HepG2 (cell line): ENCODE results near the gene NOA1. TPM values are rescaled to one million over a fixed set of nuclear protein-coding genes. Genes with fewer than 3 reads are reported as not detected.

Experiments used
- ATAC-seq: fragments of 200-7000 bp; cut with Tn5 transposase; 3 replicates; pipeline ENCODE4 v1.9.1; 2020; ENCODE audit warnings: mild to moderate bottlenecking, moderate library complexity
- Bru-seq: library from RNA; stranded (reverse); fragments of 400-500 nt; gene quantifications from one replicate; lab custom pipeline; 2021; lab: Mats Ljungman, UMichigan
- BruChase-seq, 2 experiments: library from RNA; stranded (reverse); fragments of 400-500 nt; gene quantifications; one replicate each; lab custom pipeline; 2021; lab: Mats Ljungman, UMichigan
- BruUV-seq: library from RNA; stranded (reverse); fragments of 400-500 nt; replicated peaks from 2 replicates; lab custom pipeline; 2021; lab: Mats Ljungman, UMichigan
- CTCF ChIA-PET: fragments of 300-600 bp; formaldehyde crosslinking; extraction: SDS; loops from one replicate; lab custom pipeline; 2021; ENCODE audit warnings: low total read pairs, inconsistent platforms, low intra/inter-chr PET ratio; lab: Yijun Ruan, JAX
- POLR2A ChIA-PET: fragments of 350-600 bp; sonication (Branson Sonifier 250); formaldehyde crosslinking; loops from one replicate; lab custom pipeline; 2020; ENCODE audit warnings: antibody characterized with exemption, inconsistent platforms; lab: Yijun Ruan, JAX
- DNase-seq: peaks from one replicate; pipeline ENCODE4 v3.0.0-alpha.2; 2015; ENCODE audit warnings: low spot score
- FAIRE-seq: peaks from 3 replicates; lab custom pipeline; 2011; peaks lifted over from hg19 to GRCh38; lab: Jason Lieb, UNC
- H2AFZ ChIP-seq: one replicate; pipeline ENCODE4 v1.6.1; 2011; ENCODE audit warnings: low read length, inconsistent platforms
- H3K27ac ChIP-seq: fragments of 300-600 bp; 3 replicates; pipeline ENCODE4 v1.8.0; 2011; ENCODE audit warnings: mixed run types, mild to moderate bottlenecking, mixed read lengths, low read length, inconsistent platforms; ENCODE audit not compliant: insufficient read depth; ENCODE audit errors: extremely low read length
- H3K27me3 ChIP-seq, 2 experiments: fragments of 200-600 bp in 1 of 2; 2 replicates in 1 of 2; 3 replicates in 1 of 2; pipeline versions ENCODE4 v1.6.0 to v1.8.0; 2011; ENCODE audit warnings: low read length in 2 of 2, mild to moderate bottlenecking in 2 of 2, moderate library complexity in 2 of 2, inconsistent platforms in 1 of 2; ENCODE audit not compliant: insufficient read depth in 2 of 2, control insufficient read depth in 1 of 2
- H3K36me3 ChIP-seq, 2 experiments: fragments of 200-600 bp in 1 of 2; replicated peaks in 1 of 2; 2 replicates in 1 of 2; 3 replicates in 1 of 2; pipeline versions ENCODE4 v1.5.1 to v1.8.0; 2011; ENCODE audit warnings: low read length in 2 of 2, inconsistent platforms in 1 of 2; ENCODE audit not compliant: insufficient read depth in 2 of 2, control insufficient read depth in 1 of 2
- H3K4me1 ChIP-seq: 2 replicates; pipeline ENCODE4 v1.5.1; 2012; ENCODE audit warnings: low read length, inconsistent platforms; ENCODE audit not compliant: insufficient read depth
- H3K4me2 ChIP-seq: 2 replicates; pipeline ENCODE4 v1.6.0; 2011; ENCODE audit warnings: low read depth, low read length, inconsistent platforms
- H3K4me3 ChIP-seq, 3 experiments: fragments of 200-600 bp in 1 of 3; sonication (generic), shearing (Covaris generic) in 1 of 3; replicated peaks in 1 of 3; 2 replicates each; pipeline ENCODE4 v1.5.1; 2011 to 2016; ENCODE audit warnings: low read length in 3 of 3, inconsistent platforms in 2 of 3, low read depth in 2 of 3, mild to moderate bottlenecking in 2 of 3, control low read depth in 1 of 3, mixed read lengths in 1 of 3; ENCODE audit not compliant: insufficient read depth in 1 of 3
- H3K79me2 ChIP-seq: one replicate; pipeline ENCODE4 v1.6.1; 2011; ENCODE audit warnings: low read length, inconsistent platforms; ENCODE audit not compliant: insufficient read depth
- H3K9ac ChIP-seq: 2 replicates; pipeline ENCODE4 v1.6.0; 2011; ENCODE audit warnings: mild to moderate bottlenecking, low read depth, low read length, inconsistent platforms; ENCODE audit not compliant: insufficient read depth
- H3K9me3 ChIP-seq: 2 replicates; pipeline ENCODE4 v1.5.1; 2012; ENCODE audit warnings: mild to moderate bottlenecking, low read length
- H4K20me1 ChIP-seq: 2 replicates; pipeline ENCODE4 v1.6.0; 2011; ENCODE audit warnings: inconsistent platforms, mild to moderate bottlenecking, low read length, moderate library complexity; ENCODE audit not compliant: insufficient read depth
- ARID2 ChIP-seq: sonication (generic); formaldehyde crosslinking; IDR thresholded peaks from 2 replicates; pipeline ENCODE4 v1.8.1; 2022; ENCODE audit warnings: mild to moderate bottlenecking, missing genetic modification reagents, borderline replicate concordance
- GMEB2 ChIP-seq: IDR thresholded peaks from 2 replicates; pipeline ENCODE4 v1.6.1; 2016; ENCODE audit warnings: missing biosample characterization, missing genetic modification reagents, low read depth
- HIVEP1 ChIP-seq: sonication (generic); formaldehyde crosslinking; IDR thresholded peaks from 2 replicates; pipeline ENCODE4 v1.4.0; 2020; ENCODE audit warnings: mild to moderate bottlenecking, missing genetic modification reagents
- PAX8 ChIP-seq: sonication (generic); formaldehyde crosslinking; IDR thresholded peaks from 2 replicates; pipeline ENCODE4 v1.8.0; 2022; ENCODE audit warnings: mild to moderate bottlenecking, missing genetic modification reagents, borderline replicate concordance
- POLR2G ChIP-seq: fragments of 200-400 bp; formaldehyde crosslinking; IDR thresholded peaks from 2 replicates; pipeline ENCODE4 v1.6.1; 2018; ENCODE audit warnings: mild to moderate bottlenecking, low read depth, low read length, moderate library complexity
- SRSF1 ChIP-seq: fragments of 200-400 bp; formaldehyde crosslinking; optimal IDR thresholded peaks from 2 replicates; pipeline ENCODE3; 2017; ENCODE audit warnings: mild to moderate bottlenecking, low read depth, low read length, moderate library complexity
- ZFP36L1 ChIP-seq: sonication (generic); formaldehyde crosslinking; IDR thresholded peaks from 2 replicates; pipeline ENCODE4 v1.8.0; 2022; ENCODE audit warnings: mild to moderate bottlenecking, missing genetic modification reagents, moderate library complexity
- ZKSCAN1 ChIP-seq: fragments of 150-350 bp; IDR thresholded peaks from 2 replicates; pipeline ENCODE4 v1.6.1; 2014; ENCODE audit warnings: low read length
- ZNF260 ChIP-seq: sonication (generic); formaldehyde crosslinking; IDR thresholded peaks from 2 replicates; pipeline ENCODE4 v1.4.0; 2020; ENCODE audit warnings: missing genetic modification reagents, low read depth, mild to moderate bottlenecking, borderline replicate concordance
- ZNF503 ChIP-seq: sonication (generic); formaldehyde crosslinking; IDR thresholded peaks from 2 replicates; pipeline ENCODE4 v1.4.0; 2020; ENCODE audit warnings: missing genetic modification reagents
- ZNF768 ChIP-seq: sonication (generic); formaldehyde crosslinking; IDR thresholded peaks from 2 replicates; pipeline ENCODE4 v1.4.0; 2020; ENCODE audit warnings: missing genetic modification reagents
- ZNF773 ChIP-seq: sonication (generic); formaldehyde crosslinking; IDR thresholded peaks from 2 replicates; pipeline ENCODE4 v1.4.0; 2020; ENCODE audit warnings: missing genetic modification reagents, borderline replicate concordance
- WGBS: methylation state at CpG from one replicate; pipeline ENCODE4 v1.1.6; 2017; ENCODE audit warnings: low lambda C conversion rate; 5-methylcytosine and 5-hydroxymethylcytosine counted together
- in situ Hi-C: cut with HindIII; loops from 2 replicates; pipeline ENCODE4 v1.10.0; 2017; ENCODE audit warnings: low pct_unique_long_range_greater_than_20kb; ENCODE audit not compliant: extremely low pct_ligation_motif_present
- intact Hi-C: fragments of 100-400 bp; cut with micrococcal nuclease; formaldehyde crosslinking; loops from one replicate; pipeline ENCODE4 v1.10.0; 2022; ENCODE audit not compliant: unreplicated experiment
- long read RNA-seq, 2 experiments: library from RNA in 1 of 2; library from polyadenylated mRNA in 1 of 2; stranded (forward) in 1 of 2; unstranded in 1 of 2; transcript quantifications; one replicate each; pipeline ENCODE4 v2.0.0, GENCODE V29; 2019 to 2022
- polyA minus RNA-seq, 3 experiments: library from RNA; depleted of rRNA, polyadenylated mRNA; stranded (reverse); fragments of >200 nt; gene quantifications; 2 replicates each; pipeline ENCODE4 v1.2.3, GENCODE V29; 2011; ENCODE audit warnings: low replicate concordance in 1 of 3
- polyA plus RNA-seq, 8 experiments: library from polyadenylated mRNA; depleted of rRNA in 3 of 8; stranded (reverse) in 7 of 8; unstranded in 1 of 8; fragments of >200 nt; fragmentation: Illumina TruSeq in 4 of 8; extraction: Trizol in 4 of 8; gene quantifications; 2 replicates each; pipeline versions ENCODE4 v1.2.1 to v1.2.3, GENCODE V29; 2011 to 2016; ENCODE audit warnings: low read depth in 4 of 8, missing spikeins in 1 of 8, mixed read lengths in 1 of 8; ENCODE audit not compliant: insufficient read depth in 1 of 8
- total RNA-seq, 5 experiments: library from RNA; depleted of rRNA; stranded (reverse); fragments of >200 nt; fragmentation: Illumina TruSeq; extraction: Trizol; gene quantifications; 2 replicates each; pipeline ENCODE4 v1.2.3, GENCODE V29; 2016; ENCODE audit warnings: low read depth in 1 of 5
- TF ChIP-seq, protein P1 (sequence below): sonication (generic); formaldehyde crosslinking; IDR thresholded peaks from 2 replicates; pipeline ENCODE4 v1.5.1; 2020; ENCODE audit warnings: missing genetic modification reagents, mild to moderate bottlenecking, borderline replicate concordance

The NOA1 gene
- 17.3 and 17.9 TPM in 2 replicates for total RNA-seq (2016; rRNA removed; fragmentation: Illumina TruSeq; extraction: Trizol)
- 6.2 and 6.5 TPM in 2 replicates for total RNA-seq (2016; cell fraction: cytosol; rRNA removed; fragmentation: Illumina TruSeq; extraction: Trizol; ENCODE audit: low read depth)
- 16.6 and 19.0 TPM in 2 replicates for total RNA-seq (2016; cell fraction: insoluble cytoplasmic fraction; rRNA removed; fragmentation: Illumina TruSeq; extraction: Trizol)
- total RNA-seq (2016; cell fraction: membrane; rRNA removed; fragmentation: Illumina TruSeq; extraction: Trizol), result 15.0 and 16.7 TPM in 2 replicates
- total RNA-seq (2016; cell fraction: nucleus; rRNA removed; fragmentation: Illumina TruSeq; extraction: Trizol), result 10.8 and 13.0 TPM in 2 replicates
- 16.8 and 19.0 TPM in 2 replicates for polyA plus RNA-seq (2011; rRNA removed)
- 15.0 and 18.8 TPM in 2 replicates for polyA plus RNA-seq (2011; cell fraction: cytosol; rRNA removed)
- 10.9 and 13.5 TPM in 2 replicates for polyA plus RNA-seq (2011; cell fraction: nucleus; rRNA removed)
- 17.0 and 17.3 TPM in 2 replicates for polyA plus RNA-seq (2012)
- polyA plus RNA-seq (2016; cell fraction: cytosol; fragmentation: Illumina TruSeq; extraction: Trizol; ENCODE audit: low read depth), result 5.1 and 5.7 TPM in 2 replicates
- 16.4 and 16.8 TPM in 2 replicates for polyA plus RNA-seq (2016; cell fraction: insoluble cytoplasmic fraction; fragmentation: Illumina TruSeq; extraction: Trizol; ENCODE audit: low read depth)
- 10.3 and 12.9 TPM in 2 replicates for polyA plus RNA-seq (2016; cell fraction: membrane; fragmentation: Illumina TruSeq; extraction: Trizol; ENCODE audit: low read depth)
- polyA plus RNA-seq (2016; cell fraction: nucleus; fragmentation: Illumina TruSeq; extraction: Trizol; ENCODE audit: insufficient read depth, low read depth), result 12.3 and 12.6 TPM in 2 replicates
- 10.2 and 23.1 TPM in 2 replicates for polyA minus RNA-seq (2011; rRNA and poly(A)+ RNA removed; ENCODE audit: low replicate concordance)
- 13.4 and 16.5 TPM in 2 replicates for polyA minus RNA-seq (2011; cell fraction: cytosol; rRNA and poly(A)+ RNA removed)
- polyA minus RNA-seq (2011; cell fraction: nucleus; rRNA and poly(A)+ RNA removed), result 8.9 and 10.9 TPM in 2 replicates
- Bru-seq, nascent RNA, result percentile 67 among the genes with signal in this experiment
- percentile 75 among the genes with signal in this experiment for BruChase-seq, experiment 1, labeled RNA remaining after a 6-hour chase
- percentile 66 among the genes with signal in this experiment for BruChase-seq, experiment 2, labeled RNA remaining after a 2-hour chase
- long read RNA-seq, experiment 1, transcript NOA1-201 (7 exons, 3,415 nt), result major isoform, 80 of 89 reads
- long read RNA-seq, experiment 1, partial matches to known transcripts, result 3 of 89 reads
- long read RNA-seq, experiment 1, other reads (novel, unspliced or antisense), result 6 of 89 reads
- long read RNA-seq, experiment 2, transcript NOA1-201 (7 exons, 3,415 nt), result major isoform, 59 of 87 reads
- long read RNA-seq, experiment 2, partial matches to known transcripts, result 20 of 87 reads
- long read RNA-seq, experiment 2, other reads (novel, unspliced or antisense), result 8 of 87 reads

DNA sequence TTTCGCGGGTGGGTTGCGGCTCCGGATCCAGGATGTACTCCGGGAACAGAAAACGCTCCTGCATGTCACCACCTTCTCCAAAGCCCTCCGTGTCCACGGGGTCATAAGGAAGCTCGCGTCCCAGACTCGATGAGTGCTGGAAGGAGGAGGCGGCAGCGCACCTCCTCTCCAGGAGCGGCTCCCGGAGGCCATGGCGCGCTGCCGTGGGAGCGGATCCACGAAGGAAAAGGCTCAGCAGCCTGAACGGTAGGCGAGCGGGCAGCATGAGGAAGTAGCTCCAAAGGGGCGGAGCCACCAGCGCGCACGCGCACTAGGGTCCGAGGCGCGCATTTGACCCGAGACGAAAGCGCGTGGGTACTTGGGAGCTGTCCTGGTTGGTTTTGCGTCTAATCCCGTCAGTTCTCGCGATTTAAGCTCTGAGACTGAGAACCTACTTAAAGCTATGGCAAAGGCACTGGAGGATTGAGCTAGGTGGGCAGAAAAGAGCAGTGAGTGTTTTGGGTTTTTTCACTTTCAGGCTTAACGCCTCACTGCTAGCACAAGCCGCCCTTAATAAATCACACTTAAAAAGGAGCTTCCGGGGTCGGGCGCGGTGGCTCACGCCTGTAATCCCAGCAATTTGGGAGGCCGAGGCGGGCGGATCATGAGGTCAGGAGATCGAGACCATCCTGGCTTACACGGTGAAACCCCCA lies at the start of gene NOA1:
Gene NOA1, minus strand, starts transcription at position 286 of the 692 bp plus-strand sequence. Its CDS starts 21 bp downstream, at position 265.
- H3K36me3 ChIP-seq, result peaks cover 11 to 18% of the 10 kb centered on the region in 2 experiments
- peak; percentile 98 for DNase-seq
- H3K79me2 ChIP-seq, result peaks cover 70% of the 10 kb centered on the region
- peak within 1 kb of the TSS; percentile 89 for H3K4me2 ChIP-seq
- H2AFZ ChIP-seq, result no peak within 1 kb of the TSS
- peak within 1 kb of the TSS; percentile 88 for H3K27ac ChIP-seq
- peak within 1 kb of the TSS; percentile 90 to 93 (median 92) for H3K4me3 ChIP-seq
- BruUV-seq, result no TSS peak
- H4K20me1 ChIP-seq, result peaks cover 30% of the 10 kb centered on the region
- peak; percentile 98 for FAIRE-seq
- peaks cover 41% of the 10 kb centered on the region for H3K4me1 ChIP-seq
- peak within 1 kb of the TSS; percentile 97 for H3K9ac ChIP-seq
- POLR2A ChIA-PET, result interaction anchor here (0.6 to 3.5 kb wide), 13 partner anchors 11 to 1432 kb away, joined by 3 to 49 read pairs (median 4); partner anchors contain the start of genes AASDH, PAICS, PPAT and REST
- ATAC-seq, result peak; percentile 81
- H3K9me3 ChIP-seq, result peaks cover 14% of the 10 kb centered on the region
- no peaks in the 10 kb centered on the region; a peak in 1 of 5 replicates for H3K27me3 ChIP-seq
- in situ Hi-C loops, result no loop called here
- intact Hi-C loops, result loop anchor here (2.0 to 5.0 kb wide), 3 partner anchors 17 to 540 kb away; partner anchors contain the start of genes PAICS and PPAT
- WGBS, result 2% methylated on average over 18 of the region's 51 CpGs
- CTCF ChIA-PET, result no interaction called here
- TF ChIP-seq ZKSCAN1 (no peak), ZNF773 (CRISPR knock-in tag) (no peak), PAX8 (CRISPR knock-in tag) (0 out of 2 replicates have a peak, but pooled peaks have one; percentile 56), ZNF503 (CRISPR knock-in tag) (no peak), HIVEP1 (CRISPR knock-in tag) (no peak), POLR2G (peak; percentile 89), SRSF1 (no peak), ZNF768 (CRISPR knock-in tag) (no peak), ZFP36L1 (CRISPR knock-in tag) (no peak; the same call in 1 of the 2 replicates), ARID2 (0 out of 2 replicates have a peak, but pooled peaks have one; percentile 15), GMEB2 (no peak), ZNF260 (CRISPR knock-in tag) (no peak)
- TF ChIP-seq, protein P1, sequence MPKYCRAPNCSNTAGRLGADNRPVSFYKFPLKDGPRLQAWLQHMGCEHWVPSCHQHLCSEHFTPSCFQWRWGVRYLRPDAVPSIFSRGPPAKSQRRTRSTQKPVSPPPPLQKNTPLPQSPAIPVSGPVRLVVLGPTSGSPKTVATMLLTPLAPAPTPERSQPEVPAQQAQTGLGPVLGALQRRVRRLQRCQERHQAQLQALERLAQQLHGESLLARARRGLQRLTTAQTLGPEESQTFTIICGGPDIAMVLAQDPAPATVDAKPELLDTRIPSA (CRISPR knock-in tag), result no peak
